Keratinocyte (primary cell): ENCODE results near the gene DUSP5.

Experiments
- EZH2 ChIP-seq: IDR thresholded peaks from one replicate; pipeline ENCODE4 v1.6.1; 2012; ENCODE audit warnings: inconsistent platforms, mild to moderate bottlenecking, low read length, moderate library complexity
- TF ChIP-seq, protein P1 (sequence below), 3 experiments: IDR thresholded peaks in 1 of 3; conservative IDR thresholded peaks in 1 of 3; optimal IDR thresholded peaks in 1 of 3; 2 replicates in 2 of 3; 3 replicates in 1 of 3; pipeline versions ENCODE3 to v1.5.1; 2011; ENCODE audit warnings: low read length in 3 of 3, mild to moderate bottlenecking in 3 of 3, moderate library complexity in 2 of 3, control low read depth in 1 of 3, inconsistent platforms in 1 of 3; ENCODE audit not compliant: insufficient read depth in 2 of 3; ENCODE audit errors: extremely low read depth in 1 of 3

DNA sequence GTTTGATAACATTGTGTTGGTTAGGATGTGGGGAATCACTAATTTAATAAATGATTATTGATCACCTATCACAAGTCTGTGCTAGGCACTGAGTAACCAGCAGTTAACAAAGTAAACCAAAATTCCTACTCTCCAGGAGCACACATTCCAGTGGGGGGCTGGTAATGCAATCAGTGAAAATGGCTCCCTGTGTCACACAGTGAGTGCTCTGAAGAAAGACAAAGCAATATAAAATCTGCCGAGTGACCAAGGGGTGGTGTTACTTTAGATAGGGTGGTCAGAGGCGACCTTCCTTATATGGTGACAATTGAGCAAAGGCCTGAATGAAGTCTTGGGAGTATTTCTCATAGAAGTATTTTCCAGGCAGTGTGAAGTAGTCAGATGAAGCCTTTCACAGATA lies 56.2 kb downstream of the DUSP5 start:
- TF ChIP-seq, protein P1, sequence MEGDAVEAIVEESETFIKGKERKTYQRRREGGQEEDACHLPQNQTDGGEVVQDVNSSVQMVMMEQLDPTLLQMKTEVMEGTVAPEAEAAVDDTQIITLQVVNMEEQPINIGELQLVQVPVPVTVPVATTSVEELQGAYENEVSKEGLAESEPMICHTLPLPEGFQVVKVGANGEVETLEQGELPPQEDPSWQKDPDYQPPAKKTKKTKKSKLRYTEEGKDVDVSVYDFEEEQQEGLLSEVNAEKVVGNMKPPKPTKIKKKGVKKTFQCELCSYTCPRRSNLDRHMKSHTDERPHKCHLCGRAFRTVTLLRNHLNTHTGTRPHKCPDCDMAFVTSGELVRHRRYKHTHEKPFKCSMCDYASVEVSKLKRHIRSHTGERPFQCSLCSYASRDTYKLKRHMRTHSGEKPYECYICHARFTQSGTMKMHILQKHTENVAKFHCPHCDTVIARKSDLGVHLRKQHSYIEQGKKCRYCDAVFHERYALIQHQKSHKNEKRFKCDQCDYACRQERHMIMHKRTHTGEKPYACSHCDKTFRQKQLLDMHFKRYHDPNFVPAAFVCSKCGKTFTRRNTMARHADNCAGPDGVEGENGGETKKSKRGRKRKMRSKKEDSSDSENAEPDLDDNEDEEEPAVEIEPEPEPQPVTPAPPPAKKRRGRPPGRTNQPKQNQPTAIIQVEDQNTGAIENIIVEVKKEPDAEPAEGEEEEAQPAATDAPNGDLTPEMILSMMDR (optimal IDR thresholded peaks at IDR 0.05 in 1 of 3, IDR thresholded peaks at IDR 0.05 in 1 of 3, conservative IDR thresholded peaks at IDR 0.05 in 1 of 3; ENCODE audit: extremely low read depth in 1 of 3, insufficient read depth in 2 of 3, low read length in 3 of 3) = no peak
- TF ChIP-seq EZH2 = no peak
